ENCODE measurements around the gene STK4. TPM values are rescaled to one million over a fixed set of nuclear protein-coding genes. Genes with fewer than 3 reads are reported as not detected.

STK4 gene
- total and polyA plus RNA-seq, 2 of the 4 experiments (the other 2 are of a cell fraction): 10.2 to 22.2 TPM

- no peak for TF ChIP-seq BHLHE40 (IDR thresholded peaks at IDR 0.05; ENCODE audit: low read depth, low read length)
Observed at GRCh38 chr20:44959082-44959637, 7.2 kb upstream of the STK4 start (continued).

DNA sequence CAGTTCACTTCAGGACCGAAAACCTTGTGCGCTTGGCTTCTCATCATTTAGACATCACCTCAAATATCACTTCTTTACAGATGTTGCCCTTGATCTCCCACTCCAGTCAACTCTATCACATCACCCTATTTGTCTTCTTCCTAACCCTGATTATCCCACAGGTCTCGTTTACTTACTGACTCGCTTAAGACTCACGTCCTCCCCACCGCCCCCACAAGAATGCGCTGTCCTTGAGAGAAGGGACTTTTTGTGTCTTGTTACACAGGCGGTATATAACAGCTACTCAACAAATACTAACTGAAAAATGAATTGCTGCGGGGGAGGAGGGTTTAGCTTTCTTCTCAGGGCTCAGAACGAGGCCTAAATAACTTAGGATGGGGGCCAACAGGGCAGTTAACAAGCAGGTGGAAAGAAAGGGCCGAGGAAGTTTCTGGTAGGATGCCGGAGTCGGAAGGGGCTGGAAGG lies 6.6 kb upstream of the STK4 start:
- Histone ChIP-seq H4K8ac (ENCODE audit: low read depth in 2 of 2, low read length in 2 of 2) (peak overlapping the region; percentile 63 to 75; a peak in 1 of 4 replicates), H3K27ac (ENCODE audit: insufficient read depth, low read length) (peak overlapping the region; percentile 65), H3K36me3 (ENCODE audit: control insufficient read depth, insufficient read depth, low read length) (peaks cover 17% of the 10 kb centered on the region), H3K9me1 (ENCODE audit: insufficient read depth, low read length) (peaks cover 6% of the 10 kb centered on the region), H3K4me2 (ENCODE audit: low read depth, low read length) (peak overlapping the region; percentile 97), H4K20me1 (ENCODE audit: insufficient read depth, low read length) (peaks cover 14% of the 10 kb centered on the region; the same call in 1 of the 2 replicates), H2AK5ac (ENCODE audit: low read depth, low read length) (peak overlapping the region; percentile 9; the same call in 1 of the 2 replicates), H3K4me1 (ENCODE audit: control insufficient read depth, insufficient read depth, low read length) (peaks cover 5% of the 10 kb centered on the region), H3K27me3 (ENCODE audit: control insufficient read depth, insufficient read depth, low read length) (no peaks in the 10 kb centered on the region), H2BK20ac (ENCODE audit: low read depth, low read length) (no peak overlapping the region), H4K5ac (ENCODE audit: low read depth, low read length) (no peak overlapping the region), H3K56ac (ENCODE audit: extremely low read depth, insufficient read depth, low read length) (peak overlapping the region; percentile 22), H2AFZ (replicated peaks; ENCODE audit: low read length, poor library complexity) (peak overlapping the region; percentile 95), H3K14ac (replicated peaks; ENCODE audit: low read depth, low read length) (peak overlapping the region; percentile 51), H3K4ac (ENCODE audit: low read depth, low read length) (peak overlapping the region; percentile 65), H3K9ac (ENCODE audit: low read depth, low read length) (peak overlapping the region; percentile 75), H2BK5ac (ENCODE audit: low read depth, low read length, poor library complexity, severe bottlenecking) (peak overlapping the region; percentile 81), H2BK120ac (ENCODE audit: low read depth, low read length) (no peak overlapping the region), H3K9me3 (ENCODE audit: control insufficient read depth, insufficient read depth, low read length) (no peaks in the 10 kb centered on the region), H3K4me3 (ENCODE audit: insufficient read depth, low read depth, low read length) (peak overlapping the region; percentile 82), H2BK15ac (ENCODE audit: low read depth, low read length) (no peak overlapping the region), H2AK9ac (replicated peaks; ENCODE audit: low read depth, low read length, poor library complexity) (peak overlapping the region; percentile 89), H3K23ac (ENCODE audit: low read depth, low read length) (peak overlapping the region; percentile 57), H3K18ac (ENCODE audit: low read depth, low read length) (peak overlapping the region; percentile 12; the same call in 1 of the 2 replicates), H3K79me1 (ENCODE audit: low read depth in 1 of 2, low read length in 2 of 2) (peaks cover 27 to 47% of the 10 kb centered on the region in 2 experiments), H4K91ac (ENCODE audit: insufficient read depth, low read depth, low read length) (peak overlapping the region; percentile 24; the same call in 1 of the 2 replicates)
- POLR2A ChIA-PET (ENCODE audit: unreplicated experiment): interaction anchor here (0.5 kb wide), 1 partner anchor 37 kb away, joined by 4 read pairs; no protein-coding TSS in a partner anchor
- DNase-seq (peak; percentile 86), ATAC-seq (ENCODE audit: low read depth) (peak; percentile 41)
- no TSS peak for BruUV-seq (replicated peaks)
- WGBS, 2 experiments (ENCODE audit: extremely low coverage in 2 of 2, insufficient read length in 1 of 2): 0% methylated on average over 4 of the region's 13 CpGs; no CpG with 5 or more reads in 1 of the 2 experiments
- CTCF ChIA-PET: interaction anchor here (1.0 to 1.1 kb wide), 2 partner anchors 8 to 13 kb away, joined by 3 to 6 read pairs; no protein-coding TSS in a partner anchor
- dilution Hi-C loops (cut with HindIII; ENCODE audit: low sequenced_read_pairs, unreplicated experiment): no loop called here
- in situ Hi-C loops (cut with MboI; ENCODE audit: low sequenced_read_pairs): no loop called here
- intact Hi-C loops (cut with micrococcal nuclease): loop anchor here (5.0 to 10.0 kb wide), 2 partner anchors 815 to 1728 kb away; partner anchors contain the start of gene TP53RK
- TF ChIP-seq RFX5 (IDR thresholded peaks at IDR 0.05; ENCODE audit: low read depth, low read length) (no peak), MAZ (IDR thresholded peaks at IDR 0.05; ENCODE audit: borderline replicate concordance, low read depth, low read length) (no peak), POLR2A (IDR thresholded peaks at IDR 0.05; ENCODE audit: low read depth, low read length) (no peak; the same call in none of the 2 replicates), RAD21 (IDR thresholded peaks at IDR 0.05; ENCODE audit: low read length) (0 out of 2 replicates have a peak, but pooled peaks have one; percentile 9), CEBPB (IDR thresholded peaks at IDR 0.05; ENCODE audit: low read depth, low read length) (no peak), NFE2L2 (IDR thresholded peaks at IDR 0.05; ENCODE audit: low read depth, low read length) (no peak), MAFK (IDR thresholded peaks at IDR 0.05; ENCODE audit: low read depth, low read length) (no peak), BHLHE40 (IDR thresholded peaks at IDR 0.05; ENCODE audit: low read depth, low read length) (peak; percentile 57), FOS (IDR thresholded peaks at IDR 0.05; ENCODE audit: low read depth, low read length) (no peak)
- TF ChIP-seq, protein P1, sequence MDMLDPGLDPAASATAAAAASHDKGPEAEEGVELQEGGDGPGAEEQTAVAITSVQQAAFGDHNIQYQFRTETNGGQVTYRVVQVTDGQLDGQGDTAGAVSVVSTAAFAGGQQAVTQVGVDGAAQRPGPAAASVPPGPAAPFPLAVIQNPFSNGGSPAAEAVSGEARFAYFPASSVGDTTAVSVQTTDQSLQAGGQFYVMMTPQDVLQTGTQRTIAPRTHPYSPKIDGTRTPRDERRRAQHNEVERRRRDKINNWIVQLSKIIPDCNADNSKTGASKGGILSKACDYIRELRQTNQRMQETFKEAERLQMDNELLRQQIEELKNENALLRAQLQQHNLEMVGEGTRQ (IDR thresholded peaks at IDR 0.05; ENCODE audit: low read depth, low read length): no peak
- TF ChIP-seq, protein P2, sequence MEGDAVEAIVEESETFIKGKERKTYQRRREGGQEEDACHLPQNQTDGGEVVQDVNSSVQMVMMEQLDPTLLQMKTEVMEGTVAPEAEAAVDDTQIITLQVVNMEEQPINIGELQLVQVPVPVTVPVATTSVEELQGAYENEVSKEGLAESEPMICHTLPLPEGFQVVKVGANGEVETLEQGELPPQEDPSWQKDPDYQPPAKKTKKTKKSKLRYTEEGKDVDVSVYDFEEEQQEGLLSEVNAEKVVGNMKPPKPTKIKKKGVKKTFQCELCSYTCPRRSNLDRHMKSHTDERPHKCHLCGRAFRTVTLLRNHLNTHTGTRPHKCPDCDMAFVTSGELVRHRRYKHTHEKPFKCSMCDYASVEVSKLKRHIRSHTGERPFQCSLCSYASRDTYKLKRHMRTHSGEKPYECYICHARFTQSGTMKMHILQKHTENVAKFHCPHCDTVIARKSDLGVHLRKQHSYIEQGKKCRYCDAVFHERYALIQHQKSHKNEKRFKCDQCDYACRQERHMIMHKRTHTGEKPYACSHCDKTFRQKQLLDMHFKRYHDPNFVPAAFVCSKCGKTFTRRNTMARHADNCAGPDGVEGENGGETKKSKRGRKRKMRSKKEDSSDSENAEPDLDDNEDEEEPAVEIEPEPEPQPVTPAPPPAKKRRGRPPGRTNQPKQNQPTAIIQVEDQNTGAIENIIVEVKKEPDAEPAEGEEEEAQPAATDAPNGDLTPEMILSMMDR (conservative IDR thresholded peaks at IDR 0.05; ENCODE audit: low read depth, low read length): 0 out of 2 replicates have a peak, but pooled peaks have one; percentile 7
- TF ChIP-seq, protein P3, sequence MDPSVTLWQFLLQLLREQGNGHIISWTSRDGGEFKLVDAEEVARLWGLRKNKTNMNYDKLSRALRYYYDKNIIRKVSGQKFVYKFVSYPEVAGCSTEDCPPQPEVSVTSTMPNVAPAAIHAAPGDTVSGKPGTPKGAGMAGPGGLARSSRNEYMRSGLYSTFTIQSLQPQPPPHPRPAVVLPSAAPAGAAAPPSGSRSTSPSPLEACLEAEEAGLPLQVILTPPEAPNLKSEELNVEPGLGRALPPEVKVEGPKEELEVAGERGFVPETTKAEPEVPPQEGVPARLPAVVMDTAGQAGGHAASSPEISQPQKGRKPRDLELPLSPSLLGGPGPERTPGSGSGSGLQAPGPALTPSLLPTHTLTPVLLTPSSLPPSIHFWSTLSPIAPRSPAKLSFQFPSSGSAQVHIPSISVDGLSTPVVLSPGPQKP (IDR thresholded peaks at IDR 0.05; ENCODE audit: borderline replicate concordance, low read depth, low read length): no peak
